Esophagus squamous epithelium (tissue), 5 donors: Measurements from ENCODE around the gene ZSCAN26. TPM values are rescaled to one million over a fixed set of nuclear protein-coding genes. Genes with fewer than 3 reads are reported as not detected.

Experiments used
- DNase-seq: peaks from one replicate; lab custom pipeline; 2025; lab: John Stamatoyannopoulos, UW
- H3K27ac ChIP-seq, 4 donors: fragments of 200-600 bp; sonication (generic); one replicate each; pipeline ENCODE4 v1.5.1; 2016 to 2019; ENCODE audit warnings: mild to moderate bottlenecking in 1 of 4
- H3K27me3 ChIP-seq, 4 donors: fragments of 200-600 bp; sonication (generic); 1 replicate in 3 of 4; 2 replicates in 1 of 4; pipeline versions ENCODE4 v1.5.1 to v1.6.0; 2017 to 2021; ENCODE audit warnings: antibody characterized with exemption in 1 of 4
- H3K36me3 ChIP-seq, 3 donors: fragments of 200-600 bp; sonication (generic); one replicate each; pipeline ENCODE4 v1.5.1; 2016 to 2019
- H3K4me1 ChIP-seq, 3 donors: fragments of 200-600 bp; sonication (generic); one replicate each; pipeline ENCODE4 v1.5.1; 2017 to 2019
- H3K4me3 ChIP-seq, 4 donors: fragments of 200-600 bp; sonication (generic); 1 replicate in 3 of 4; 2 replicates in 1 of 4; pipeline ENCODE4 v1.5.1; 2016 to 2019; ENCODE audit warnings: mild to moderate bottlenecking in 2 of 4, moderate library complexity in 1 of 4
- H3K9me3 ChIP-seq, 3 donors: fragments of 200-600 bp; sonication (generic); one replicate each; pipeline ENCODE4 v1.5.1; 2016 to 2019
- CTCF ChIP-seq, 6 experiments: fragments of 450-650 bp in 4 of 6; fragments of 200-600 bp in 2 of 6; sonication (generic) in 2 of 6; IDR thresholded peaks; one replicate each; pipeline ENCODE4 v1.5.1; 2016 to 2019; ENCODE audit warnings: antibody characterized with exemption in 6 of 6, mild to moderate bottlenecking in 4 of 6, moderate library complexity in 4 of 6
- POLR2A ChIP-seq, 4 donors: fragments of 450-650 bp; IDR thresholded peaks; one replicate each; pipeline ENCODE4 v1.6.1; 2017; ENCODE audit warnings: antibody characterized with exemption in 4 of 4, mild to moderate bottlenecking in 4 of 4, moderate library complexity in 3 of 4
- WGBS, 2 donors: methylation state at CpG; one replicate each; pipeline ENCODE4 v1.1.5; 2018; 5-methylcytosine and 5-hydroxymethylcytosine counted together
- intact Hi-C: fragments of 100-400 bp; cut with DNase I; formaldehyde crosslinking; loops from one replicate; pipeline ENCODE4 v1.15.0; 2022
- total RNA-seq, 4 donors: library from RNA; depleted of rRNA; stranded (reverse); fragments of >200 nt; gene quantifications; one replicate each; pipeline ENCODE4 v1.1.0, GENCODE V29; 2016
- donor health status: DM: yes; HTN: yes; CAD: no.

Gene ZSCAN26
- total RNA-seq, 4 donors from 2014 or later: 2.1 to 17.0 (median 3.4) TPM

- H3K4me3 ChIP-seq: peak overlapping the region; percentile 70 to 85 (median 75)
- H3K4me1 ChIP-seq: peaks cover 0 to 30% (median 11%) of the 10 kb centered on the region in 3 donors
- intact Hi-C loops: no loop called here
- H3K9me3 ChIP-seq: no peaks in the 10 kb centered on the region
- DNase-seq: no peak
- H3K27me3 ChIP-seq: peaks cover 0 to 40% (median 2%) of the 10 kb centered on the region in 4 donors
- peaks cover 0 to 26% (median 0%) of the 10 kb centered on the region in 3 donors for H3K36me3 ChIP-seq
- TF ChIP-seq POLR2A (IDR thresholded peaks at IDR 0.05) (no peak), CTCF (IDR thresholded peaks at IDR 0.05) (no peak)
- peak overlapping the region; percentile 71 to 85 (median 78) for H3K27ac ChIP-seq
- WGBS, 2 donors: 43 to 55% methylated on average over 9 of the region's 9 CpGs
Measured at GRCh38 chr6:28224131-28225055, 42.5 kb upstream of the ZSCAN26 start.

GRCh38 chr6:28225056-28225834 is 41.7 kb upstream of the ZSCAN26 start, which contains the start of gene ZSCAN9:
ZSCAN9 (plus strand) TSS chr6:28225275; CDS start chr6:28227085, 1,810 bp downstream.
- WGBS, 2 donors: 0% methylated on average over 29 to 39 of the region's 45 CpGs
- Histone ChIP-seq H3K27me3 (peaks cover 0 to 33% (median under 1%) of the 10 kb centered on the region in 4 donors), H3K4me3 (peak within 1 kb of the TSS; percentile 70 to 85 (median 75)), H3K36me3 (peaks cover 0 to 34% (median 0%) of the 10 kb centered on the region in 3 donors), H3K9me3 (no peaks in the 10 kb centered on the region), H3K4me1 (peaks cover 0 to 29% (median 11%) of the 10 kb centered on the region in 3 donors), H3K27ac (peak within 1 kb of the TSS; percentile 71 to 85 (median 78))
- TF ChIP-seq POLR2A (IDR thresholded peaks at IDR 0.05): no peak
- no peak for TF ChIP-seq CTCF (IDR thresholded peaks at IDR 0.05)
- intact Hi-C loops: no loop called here
- DNase-seq: no peak

GRCh38 chr6:28226460-28226859 is 40.5 kb upstream of the ZSCAN26 start:
- no peak overlapping the region for H3K27ac ChIP-seq
- H3K27me3 ChIP-seq: peaks cover 0 to 21% (median 0%) of the 10 kb centered on the region in 4 donors
- no peak for TF ChIP-seq POLR2A (IDR thresholded peaks at IDR 0.05)
- TF ChIP-seq CTCF (IDR thresholded peaks at IDR 0.05): no peak
- H3K9me3 ChIP-seq: no peaks in the 10 kb centered on the region
- WGBS, 2 donors: 83 to 89% methylated on average over 2 of the region's 2 CpGs
- H3K4me3 ChIP-seq: no peak overlapping the region
- no peak for DNase-seq
- H3K36me3 ChIP-seq: peaks cover 0 to 47% (median 5%) of the 10 kb centered on the region in 3 donors
- H3K4me1 ChIP-seq: peaks cover 0 to 29% (median 11%) of the 10 kb centered on the region in 3 donors
- intact Hi-C loops: no loop called here

- peaks cover 0 to 72% (median 5%) of the 10 kb centered on the region in 3 donors for H3K36me3 ChIP-seq
- 91 to 94% methylated on average over 11 of the region's 11 CpGs for WGBS, 2 donors
- no peaks in the 10 kb centered on the region for H3K27me3 ChIP-seq
Measured at GRCh38 chr6:28232785-28233184, 34.2 kb upstream of the ZSCAN26 start.

More at GRCh38 chr6:28232785-28233184, 34.2 kb upstream of the ZSCAN26 start:
- no peak for TF ChIP-seq CTCF (IDR thresholded peaks at IDR 0.05)
- no peak for TF ChIP-seq POLR2A (IDR thresholded peaks at IDR 0.05)
- H3K4me1 ChIP-seq: no peaks in the 10 kb centered on the region
- DNase-seq: no peak
- intact Hi-C loops: no loop called here
- H3K4me3 ChIP-seq: no peak overlapping the region
- no peak overlapping the region for H3K27ac ChIP-seq
- no peaks in the 10 kb centered on the region for H3K9me3 ChIP-seq
